GM08714 (cell line): Measurements from ENCODE around the gene PTCH1.

Experiments
- H3K4me3 ChIP-seq: fragments of 200-500 bp; sonication (Bioruptor generic); 2 replicates; pipeline ENCODE4 v1.5.1; 2014; ENCODE audit warnings: mild to moderate bottlenecking, low read length, inconsistent platforms
- ZNF274 ChIP-seq: IDR thresholded peaks from 2 replicates; pipeline ENCODE4 v1.6.1; 2012; ENCODE audit warnings: mild to moderate bottlenecking, low read depth, low read length

The PTCH1 gene

GRCh38 chr9:95457769-95458168 is 59.0 kb downstream of the PTCH1 start:
- TF ChIP-seq ZNF274: no peak
- H3K4me3 ChIP-seq: no peak overlapping the region

DNA sequence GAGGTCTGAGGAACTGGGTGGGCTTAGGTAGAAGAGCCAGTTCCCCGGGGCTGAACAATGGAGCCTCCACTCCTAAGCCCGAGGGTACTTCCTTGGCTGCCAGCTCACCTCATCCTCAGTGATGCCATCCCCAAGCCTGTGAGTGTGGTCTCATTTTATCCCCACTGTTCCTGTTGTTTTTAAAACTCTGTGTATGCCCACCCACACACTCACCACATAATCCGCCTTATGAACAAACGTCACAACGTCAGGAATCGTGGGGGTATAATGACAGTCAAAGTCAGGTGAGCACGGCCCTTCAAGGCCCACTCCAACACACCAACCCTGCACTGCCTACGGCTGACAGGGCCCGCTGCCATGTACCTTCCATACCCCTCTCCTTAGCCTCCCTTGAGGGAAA is 61.1 kb downstream of the PTCH1 start:
- TF ChIP-seq ZNF274: no peak
- no peak overlapping the region for H3K4me3 ChIP-seq

- TF ChIP-seq ZNF274: no peak
- H3K4me3 ChIP-seq: no peak overlapping the region
These were observed 64.6 kb downstream of the PTCH1 start for GRCh38 chr9:95452176-95452575.

- no peak overlapping the region for H3K4me3 ChIP-seq
- no peak for TF ChIP-seq ZNF274
These were observed 65.7 kb downstream of the PTCH1 start for GRCh38 chr9:95451065-95451426.

- TF ChIP-seq ZNF274: no peak
- no peak overlapping the region for H3K4me3 ChIP-seq
These were observed 66.4 kb downstream of the PTCH1 start for GRCh38 chr9:95450171-95451064.

DNA sequence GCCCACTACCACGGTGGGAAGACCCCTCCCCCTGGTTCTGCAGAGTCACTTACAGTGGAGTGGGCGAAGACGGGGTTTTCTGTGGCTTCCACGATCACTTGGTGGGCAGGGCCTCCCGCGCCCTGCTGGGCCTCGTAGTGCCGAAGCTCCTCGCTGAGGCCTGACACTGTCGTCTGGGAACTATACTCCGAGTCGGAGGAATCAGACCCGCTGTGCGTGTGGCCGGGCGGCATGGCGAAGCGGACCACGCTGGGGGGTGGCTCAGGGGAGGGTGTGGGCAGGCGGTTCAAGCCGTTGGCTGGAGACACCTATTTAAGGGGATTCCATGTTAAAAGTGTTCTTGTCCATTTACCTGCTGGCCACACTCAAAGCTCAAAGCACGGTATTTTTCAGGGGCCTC is 67.8 kb downstream of the PTCH1 start:
- no peak for TF ChIP-seq ZNF274
- H3K4me3 ChIP-seq: no peak overlapping the region

DNA sequence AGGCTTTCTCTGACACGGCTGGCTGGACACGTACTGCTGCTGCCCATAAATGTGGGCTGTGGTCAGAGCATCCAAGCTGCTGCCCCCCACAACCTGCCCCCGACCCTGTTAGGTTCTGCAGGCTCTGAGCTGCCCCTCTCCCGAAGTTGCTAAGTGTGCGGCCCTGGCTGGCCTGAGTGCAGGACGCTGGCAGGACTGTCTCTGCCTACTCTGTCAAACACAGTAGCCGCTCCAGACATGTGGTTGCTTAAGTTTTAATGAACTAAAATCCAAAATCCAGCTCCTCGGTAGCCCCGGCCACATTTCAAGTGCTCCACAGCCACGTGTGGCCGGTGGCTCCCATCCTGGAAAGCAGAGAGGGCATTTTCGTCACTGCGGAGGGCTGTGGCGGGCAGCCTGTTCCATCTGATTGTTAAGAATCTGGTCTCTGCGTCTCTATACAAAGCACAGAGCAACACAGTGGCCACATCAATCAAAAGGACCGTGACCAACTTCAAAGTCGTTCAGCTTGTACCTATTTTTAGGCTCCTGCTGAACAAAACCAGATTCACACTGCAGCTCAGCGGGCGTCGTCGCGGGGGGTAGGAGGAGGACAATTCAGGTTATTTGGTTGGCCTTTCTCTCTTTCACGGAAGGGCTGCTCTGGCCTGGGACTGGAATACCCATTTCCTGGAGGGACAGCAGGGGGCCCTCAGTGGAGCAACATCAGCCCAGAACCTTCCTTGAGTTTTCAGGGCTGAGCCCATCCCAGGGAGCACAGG is 68.9 kb downstream of the PTCH1 start:
- no peak for TF ChIP-seq ZNF274
- H3K4me3 ChIP-seq: no peak overlapping the region

DNA sequence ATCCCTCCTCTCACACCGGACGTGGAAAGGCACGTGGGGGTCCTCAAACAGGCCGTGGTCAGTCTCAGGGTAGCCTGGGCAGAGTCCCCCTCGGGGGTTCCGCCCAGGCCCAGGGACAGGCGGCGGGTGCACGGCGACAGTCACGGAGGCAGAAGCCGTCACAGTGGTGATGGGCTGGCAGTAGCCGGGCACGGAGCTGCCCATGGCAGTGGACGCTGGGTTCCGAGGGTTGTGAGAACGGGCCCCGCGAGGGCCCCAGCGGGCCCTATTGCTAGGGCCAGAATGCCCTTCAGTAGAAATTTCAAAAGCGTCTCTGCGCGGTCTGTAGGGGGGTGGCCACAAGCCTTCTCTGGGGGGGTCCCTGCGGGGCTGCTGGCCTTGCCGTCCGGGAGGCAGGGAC is 69.8 kb downstream of the PTCH1 start:
- no peak for TF ChIP-seq ZNF274
- H3K4me3 ChIP-seq: no peak overlapping the region

DNA sequence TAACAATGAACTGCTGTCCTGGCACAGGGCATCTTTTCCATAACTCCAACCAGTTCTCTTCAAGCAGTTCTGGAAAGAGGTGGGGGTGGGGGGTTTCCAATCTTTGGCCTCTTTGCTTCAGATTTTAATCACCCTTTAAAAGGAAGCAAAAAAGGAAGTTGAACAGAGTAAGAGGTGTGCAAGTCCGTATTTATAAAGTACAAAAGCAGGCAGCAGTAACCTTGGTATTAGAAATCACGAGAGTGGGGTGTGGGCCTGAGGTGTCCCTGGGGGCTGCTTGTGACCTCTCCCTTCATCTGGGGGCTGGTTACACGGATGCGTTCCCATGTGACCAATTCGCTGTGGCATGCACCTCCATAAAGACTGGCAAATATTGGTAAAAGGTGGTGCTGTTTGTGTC is 70.5 kb downstream of the PTCH1 start:
- TF ChIP-seq ZNF274: no peak
- no peak overlapping the region for H3K4me3 ChIP-seq

DNA sequence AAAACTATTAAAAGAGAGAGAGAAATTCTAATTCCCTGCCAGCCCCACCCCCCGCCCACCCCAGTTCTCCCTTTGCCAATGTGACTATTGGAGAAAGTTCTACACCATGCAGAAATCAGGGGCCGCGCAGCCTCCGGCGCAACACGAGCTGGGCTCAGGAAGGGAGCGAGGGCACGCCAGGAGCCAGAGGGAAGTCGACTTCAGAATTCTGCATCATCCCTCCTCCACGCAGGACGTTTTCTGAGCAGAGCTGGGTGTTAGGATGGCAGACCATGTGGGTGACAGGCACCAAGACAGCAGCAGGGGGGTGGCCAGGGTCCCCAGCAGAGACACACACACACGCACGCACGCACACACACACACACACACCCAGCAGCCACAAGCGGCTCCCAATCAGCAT is 72.6 kb downstream of the PTCH1 start:
- no peak overlapping the region for H3K4me3 ChIP-seq
- TF ChIP-seq ZNF274: no peak

DNA sequence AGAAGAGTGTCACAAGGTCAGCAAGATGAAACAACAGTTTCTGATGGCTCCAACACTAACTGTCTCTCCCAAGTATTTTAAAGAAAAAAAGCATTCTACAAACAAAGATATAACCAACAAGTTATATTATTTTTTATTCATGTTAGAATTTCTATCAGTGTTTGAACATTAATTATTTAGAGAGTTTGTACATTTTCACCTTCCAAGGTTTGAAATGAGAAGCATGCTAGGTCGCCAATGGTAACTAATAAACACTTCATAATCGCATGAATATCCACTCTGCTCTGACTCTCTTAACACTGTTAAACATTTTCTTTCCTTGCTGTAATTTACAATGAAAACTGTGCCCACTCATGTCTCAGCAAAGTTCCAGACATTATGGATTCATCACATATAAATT is 73.5 kb downstream of the PTCH1 start:
- no peak overlapping the region for H3K4me3 ChIP-seq

DNA sequence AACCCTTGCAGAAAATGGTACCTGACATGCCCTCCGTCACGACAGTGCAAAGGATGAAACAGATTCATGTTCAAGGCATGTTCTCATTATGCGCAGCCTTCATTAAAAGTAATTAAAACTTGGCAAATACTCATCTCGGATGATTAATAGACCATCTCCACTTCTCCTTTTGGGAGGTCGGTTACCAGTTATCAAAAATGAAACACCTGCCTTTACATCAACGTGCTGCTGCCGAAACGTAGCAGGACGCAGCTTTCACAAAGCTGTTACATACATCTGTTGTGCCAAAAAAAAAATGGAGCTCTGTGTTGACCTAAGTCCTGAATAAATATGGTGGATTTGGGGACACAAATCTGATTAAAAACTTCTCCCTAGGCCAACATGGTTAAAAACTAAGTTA is 75.7 kb downstream of the PTCH1 start:
- H3K4me3 ChIP-seq: no peak overlapping the region
- TF ChIP-seq ZNF274: no peak

More for the DNA sequence above, 73.5 kb downstream of the PTCH1 start:
- TF ChIP-seq ZNF274: no peak

GRCh38 chr9:95440447-95440846 is 76.3 kb downstream of the PTCH1 start:
- TF ChIP-seq ZNF274: no peak
- H3K4me3 ChIP-seq: no peak overlapping the region

- no peak overlapping the region for H3K4me3 ChIP-seq
- TF ChIP-seq ZNF274: no peak
These were observed 78.0 kb downstream of the PTCH1 start for GRCh38 chr9:95438561-95439357.

DNA sequence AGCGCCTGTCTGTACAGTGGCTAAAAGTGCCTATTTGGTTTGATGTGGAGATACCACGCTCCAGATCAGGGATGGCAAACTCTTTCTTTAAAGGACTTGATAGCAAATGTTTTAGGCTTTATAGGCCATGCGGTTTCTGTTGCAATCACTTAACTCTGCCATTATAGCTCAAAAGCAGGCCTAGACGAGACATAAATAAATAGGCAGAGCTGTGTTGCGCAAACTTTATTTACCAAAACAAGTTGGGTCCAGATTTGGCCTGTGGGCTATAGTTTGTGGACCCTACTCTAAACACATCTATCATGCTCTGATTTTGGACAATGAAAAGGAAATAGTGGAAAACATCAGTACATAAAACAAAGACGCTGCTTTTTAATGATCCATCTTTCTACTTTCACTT is 79.2 kb downstream of the PTCH1 start:
- no peak for TF ChIP-seq ZNF274

DNA sequence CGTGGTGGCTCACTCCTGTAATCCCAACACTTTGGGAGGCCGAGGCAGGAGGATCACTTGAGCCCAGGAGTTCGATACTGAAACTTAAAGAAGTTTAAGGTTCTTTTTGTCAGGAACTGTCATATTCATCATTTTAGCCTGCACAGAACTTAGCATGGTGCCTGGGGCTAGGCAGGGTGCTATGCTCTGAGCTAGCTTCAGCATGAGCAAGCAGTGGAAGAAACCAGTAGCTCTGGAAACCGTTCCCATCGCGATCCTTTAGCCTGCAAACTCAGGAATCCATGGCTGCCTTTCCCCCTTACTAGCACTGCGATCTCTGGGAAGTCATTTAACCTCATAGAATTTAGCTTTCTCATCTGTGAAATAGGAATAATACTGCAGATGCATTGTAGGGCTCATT is 80.4 kb downstream of the PTCH1 start:
- no peak for TF ChIP-seq ZNF274
- H3K4me3 ChIP-seq: no peak overlapping the region

More for the DNA sequence above, 79.2 kb downstream of the PTCH1 start:
- no peak overlapping the region for H3K4me3 ChIP-seq
